GM19467 (cell line): ENCODE measurements around the gene TNFRSF11A.
A peak's percentile ranks its signal among the peaks of the same experiment; 100 is the strongest.

Source experiments
- ATAC-seq: cut with Tn5 transposase; IDR thresholded peaks from one replicate; pipeline ENCODE4 v1.9.1; 2021; ENCODE audit warnings: mild to moderate bottlenecking, moderate library complexity; ENCODE audit not compliant: unreplicated experiment

TNFRSF11A gene

DNA sequence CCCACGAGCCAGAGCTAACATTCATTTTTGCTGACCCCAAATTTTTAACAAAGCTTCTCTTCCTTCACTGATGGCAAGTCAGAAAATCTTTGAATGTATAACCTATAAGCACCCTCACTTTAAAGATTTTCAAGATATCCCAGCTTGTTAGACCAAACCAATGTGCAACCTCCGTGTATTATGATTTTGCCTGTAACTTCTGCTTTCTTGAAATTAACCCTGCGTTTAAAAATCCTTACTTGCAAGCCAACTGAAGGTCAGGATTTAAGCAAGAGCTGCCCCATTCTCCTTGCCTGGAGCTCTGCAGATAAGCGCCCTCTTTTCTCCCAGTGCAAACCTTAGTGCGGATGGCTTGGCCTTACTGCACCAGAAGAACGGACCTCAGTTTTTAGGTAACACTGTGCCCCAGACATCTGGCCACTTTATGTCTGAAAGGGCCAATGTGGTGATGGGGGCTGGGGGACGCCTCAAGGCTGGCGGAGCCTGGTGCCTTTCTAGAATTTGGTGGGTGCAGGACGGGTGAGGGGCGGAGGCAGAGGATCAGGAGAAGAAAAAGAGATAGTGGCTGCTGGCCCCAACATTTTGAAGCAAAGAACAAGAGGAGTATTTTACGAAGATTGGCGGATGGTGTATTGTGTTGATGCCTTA is 805 bp upstream of the TNFRSF11A start:
- no peak for ATAC-seq

DNA sequence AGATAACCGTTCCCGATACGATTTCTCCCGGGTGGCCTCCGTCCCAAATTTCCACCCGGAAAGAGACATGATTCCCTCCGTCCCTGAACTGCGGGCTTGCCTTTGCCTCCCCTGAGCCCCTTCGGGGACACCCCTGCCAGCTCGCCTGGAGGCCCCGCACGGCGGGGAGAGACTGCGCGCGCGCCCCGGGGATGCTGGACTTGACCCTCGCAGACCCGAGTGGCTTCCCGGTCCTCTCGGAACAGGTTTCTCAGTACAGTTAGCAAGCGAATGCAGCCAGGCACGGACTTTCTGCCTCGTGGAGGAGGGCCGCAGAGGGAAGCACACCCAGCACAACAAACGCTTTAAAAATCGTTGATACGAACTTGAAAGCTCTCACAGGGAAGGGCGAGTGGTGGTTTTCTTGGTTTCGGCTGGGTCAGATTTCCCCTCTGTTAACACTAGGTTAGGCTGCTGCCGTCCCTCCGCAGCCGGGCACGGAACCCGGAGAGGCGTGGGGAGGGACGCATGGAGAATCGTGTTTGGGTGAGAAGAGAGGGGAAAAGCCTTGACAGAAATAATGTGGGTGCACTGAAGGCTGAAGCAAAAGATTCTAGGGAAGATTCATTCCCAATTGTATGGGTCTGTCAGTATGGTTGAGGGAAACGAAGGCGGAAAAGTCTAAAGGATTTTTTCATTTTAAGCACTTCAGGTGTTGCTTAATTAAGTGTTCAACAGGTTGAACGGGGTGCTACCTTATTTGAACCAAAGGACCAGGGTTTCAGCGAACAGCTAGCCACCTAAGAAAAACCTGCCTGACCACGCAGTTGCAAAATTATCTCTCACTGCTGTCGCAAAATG is 916 bp downstream of the TNFRSF11A start:
- ATAC-seq: no peak

DNA sequence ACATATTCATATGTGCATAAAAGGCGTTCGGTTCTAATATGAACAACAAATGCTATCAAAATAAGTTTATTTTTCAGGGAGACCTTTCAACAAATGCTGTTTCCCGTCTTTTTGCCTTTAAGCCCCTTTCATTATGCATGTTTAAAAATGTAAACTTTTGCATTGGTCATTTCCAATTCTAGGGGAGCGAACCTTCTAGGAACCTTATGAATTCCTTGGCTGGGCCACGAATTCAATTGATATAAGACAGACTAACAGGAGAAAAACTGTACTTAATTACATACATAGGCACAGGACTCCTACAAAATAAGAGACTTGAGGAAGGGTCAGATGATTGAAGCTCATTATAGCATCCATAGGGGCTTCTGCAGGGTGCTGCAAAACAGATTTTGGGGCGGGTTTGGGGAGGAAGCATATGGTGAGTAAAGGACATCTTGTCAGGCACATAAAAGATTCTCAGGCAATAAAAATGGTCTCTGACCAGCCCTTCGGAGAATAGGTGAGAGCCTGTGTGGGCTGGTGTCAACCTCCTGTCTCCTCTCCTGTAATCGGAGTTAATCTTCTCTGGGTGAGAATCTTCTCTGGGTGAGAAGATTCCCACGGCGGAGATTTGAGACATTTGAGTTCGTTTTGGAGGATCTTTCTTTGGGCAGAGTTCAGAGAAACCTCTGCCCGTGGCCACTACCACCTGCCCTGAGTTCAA is 1.7 kb downstream of the TNFRSF11A start:
- no peak for ATAC-seq

DNA sequence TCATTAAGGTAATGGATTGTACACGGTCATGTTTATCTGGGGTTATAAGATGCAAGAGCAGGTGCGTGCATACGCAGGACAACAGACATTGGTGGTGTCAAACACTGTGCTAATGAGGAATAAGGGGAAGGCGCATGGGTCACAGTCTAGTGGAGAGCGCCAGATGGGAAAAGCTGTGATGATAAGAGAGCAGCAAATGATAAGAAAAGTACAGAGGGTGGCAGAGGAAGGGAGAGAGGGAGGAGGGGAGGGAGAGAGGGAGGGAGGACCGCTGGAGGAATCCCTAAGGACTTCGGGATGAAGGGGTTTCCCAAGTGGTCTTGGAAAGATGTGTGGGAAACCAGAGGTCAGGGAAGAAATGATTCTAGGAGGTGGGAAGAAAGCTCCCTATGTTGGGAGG is 2.9 kb downstream of the TNFRSF11A start:
- no peak for ATAC-seq

DNA sequence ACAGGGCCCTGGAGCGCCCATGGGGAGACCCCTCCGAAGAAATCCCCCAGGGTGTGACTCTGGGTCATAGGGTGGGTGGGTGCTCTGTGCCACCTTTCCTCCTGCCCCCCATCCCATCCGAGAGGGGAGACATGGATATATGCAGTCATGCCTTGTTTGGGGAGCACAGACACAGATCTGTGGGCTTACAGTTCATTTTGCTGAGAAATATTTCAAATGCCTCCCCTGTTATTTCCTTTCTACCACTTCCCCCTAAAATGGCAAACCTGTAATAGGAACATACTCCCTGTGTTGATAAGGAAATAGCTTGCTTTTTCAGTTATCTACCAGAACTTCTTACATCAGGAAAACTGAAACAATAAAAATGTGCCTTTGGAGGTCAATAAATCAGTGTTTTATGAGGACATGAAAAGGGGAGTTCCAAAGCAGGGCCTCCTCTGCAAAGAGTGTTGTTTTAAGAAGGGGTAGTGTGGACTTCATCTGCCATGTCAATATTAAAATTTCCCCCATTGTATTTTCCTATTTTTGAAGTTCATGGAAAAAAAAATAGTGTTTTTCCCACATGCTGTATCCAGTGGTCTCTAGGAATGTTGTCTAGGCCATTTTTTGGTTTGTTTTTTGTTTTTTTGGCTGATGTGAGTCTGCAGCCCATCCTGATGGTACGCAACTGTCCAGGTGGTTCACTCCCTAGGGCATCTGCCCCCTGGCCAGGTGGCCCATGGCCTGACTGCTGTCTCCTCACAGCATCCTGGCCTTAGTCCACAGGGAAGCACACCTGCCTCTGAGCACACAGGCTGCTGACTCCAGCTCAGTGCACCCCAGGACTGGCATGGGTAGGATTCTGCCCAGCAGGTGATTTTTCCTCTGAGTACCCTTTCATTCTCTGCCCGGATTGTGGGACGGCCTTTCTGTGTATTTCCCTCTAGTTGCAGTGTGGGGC is 3.7 kb downstream of the TNFRSF11A start:
- ATAC-seq: no peak

DNA sequence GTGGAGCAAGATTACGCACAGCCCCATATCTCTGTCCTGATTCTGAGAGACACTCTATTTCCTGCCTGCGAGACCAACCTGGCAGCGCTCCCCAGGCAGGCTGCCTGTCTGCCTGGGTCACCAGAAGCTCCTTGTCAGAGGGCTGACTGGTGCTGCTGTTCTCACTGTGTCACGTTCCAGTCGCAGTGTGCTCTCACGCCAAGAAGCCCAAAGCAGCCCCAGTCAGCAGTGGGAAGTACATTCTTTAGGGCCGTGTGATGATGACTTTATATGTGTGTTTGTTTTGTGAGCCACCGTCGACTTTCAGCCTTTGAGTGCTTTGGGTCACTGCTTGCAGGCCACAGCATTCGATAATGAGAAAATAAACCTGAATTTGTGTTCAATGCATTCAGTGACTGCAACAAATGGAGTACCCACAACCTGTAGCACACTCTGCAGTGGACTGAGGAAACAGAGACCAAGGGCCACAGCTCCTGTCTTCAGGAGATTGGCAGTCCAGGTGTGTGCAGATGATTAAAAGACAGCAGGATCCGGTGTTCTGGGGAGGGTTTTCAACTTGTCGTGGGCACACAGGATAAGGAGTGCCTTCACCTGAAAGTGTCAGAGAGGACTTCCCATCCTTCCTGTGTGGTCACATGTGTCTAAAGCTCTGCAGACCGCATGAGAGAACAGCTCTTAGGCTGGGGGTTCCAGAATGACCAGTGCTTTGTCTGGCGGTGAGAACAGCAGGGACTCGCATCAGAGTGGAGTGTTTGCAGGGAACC is 4.8 kb downstream of the TNFRSF11A start:
- ATAC-seq: peak; percentile 39

DNA sequence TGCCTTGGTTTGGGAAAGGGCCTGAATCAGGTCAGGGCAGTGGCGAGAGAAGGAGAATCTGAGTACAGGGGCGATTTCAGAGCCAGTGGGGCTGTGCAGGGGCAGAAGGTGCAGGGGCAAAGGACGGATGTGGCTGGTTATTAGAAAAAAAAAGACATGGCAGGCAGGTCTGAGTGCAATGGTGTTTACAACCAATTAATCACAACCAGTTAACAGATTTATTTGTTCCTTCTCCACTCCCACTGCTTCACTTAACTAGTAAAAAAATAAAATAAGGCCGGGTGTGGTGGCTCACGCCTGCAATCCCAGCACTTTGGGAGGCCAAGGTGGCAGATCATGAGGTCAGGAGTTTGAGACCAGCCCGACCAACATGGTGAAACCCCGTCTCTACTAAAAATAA is 5.5 kb downstream of the TNFRSF11A start:
- no peak for ATAC-seq

DNA sequence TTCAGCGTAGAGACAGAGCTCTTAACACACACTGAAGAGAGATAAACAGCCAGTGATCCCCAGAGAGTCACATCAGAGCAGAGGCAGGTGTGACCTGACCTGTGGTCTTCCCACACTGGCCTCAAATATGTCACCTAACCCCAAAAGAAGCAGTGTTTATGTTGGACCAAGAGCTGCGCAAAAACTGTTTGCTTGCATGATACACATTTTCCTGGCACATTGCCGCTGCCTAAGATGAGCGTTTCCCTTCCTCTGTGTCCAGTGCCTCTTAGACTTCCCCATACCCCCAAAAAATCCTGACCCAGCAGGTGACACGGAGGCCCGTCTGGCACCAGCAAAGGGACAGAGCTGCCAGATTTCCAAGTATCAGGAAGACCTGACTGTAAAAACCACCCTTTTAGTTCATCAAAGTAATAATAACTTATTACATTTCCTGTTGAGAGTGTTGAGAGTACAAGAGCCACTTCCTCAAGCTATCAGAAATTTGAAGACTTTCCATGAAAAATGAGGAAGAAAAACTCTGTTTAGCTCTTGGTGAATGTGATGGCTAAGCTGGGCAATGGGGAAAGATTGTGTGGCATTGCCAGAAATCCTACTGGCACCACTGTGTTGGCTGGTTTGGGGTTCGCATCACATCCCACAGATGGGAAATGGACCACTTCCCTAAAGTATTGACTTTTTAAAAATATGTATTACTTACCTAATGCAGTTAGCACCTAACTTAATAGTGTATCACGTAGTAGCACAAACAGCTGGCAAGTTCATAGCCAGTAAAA is 6.7 kb downstream of the TNFRSF11A start:
- no peak for ATAC-seq

DNA sequence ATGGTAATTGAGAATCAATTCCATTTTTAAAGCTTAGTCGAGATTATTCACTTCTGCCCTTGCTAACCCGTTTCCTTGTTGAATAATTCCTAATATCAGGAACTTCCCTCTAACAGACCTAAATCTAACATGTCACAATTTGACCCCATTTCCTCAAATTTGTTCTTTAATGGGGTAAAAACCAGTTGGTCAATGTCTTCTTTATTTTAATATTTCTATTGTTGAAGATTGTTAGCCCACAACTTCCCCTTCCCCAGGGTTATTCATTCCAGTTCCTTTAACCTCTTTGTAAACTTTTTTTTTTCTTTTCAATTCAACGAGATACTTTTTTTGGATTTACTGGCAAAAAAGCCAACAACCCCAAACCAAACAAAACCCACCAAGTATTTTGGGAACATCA is 7.3 kb downstream of the TNFRSF11A start:
- no peak for ATAC-seq

DNA sequence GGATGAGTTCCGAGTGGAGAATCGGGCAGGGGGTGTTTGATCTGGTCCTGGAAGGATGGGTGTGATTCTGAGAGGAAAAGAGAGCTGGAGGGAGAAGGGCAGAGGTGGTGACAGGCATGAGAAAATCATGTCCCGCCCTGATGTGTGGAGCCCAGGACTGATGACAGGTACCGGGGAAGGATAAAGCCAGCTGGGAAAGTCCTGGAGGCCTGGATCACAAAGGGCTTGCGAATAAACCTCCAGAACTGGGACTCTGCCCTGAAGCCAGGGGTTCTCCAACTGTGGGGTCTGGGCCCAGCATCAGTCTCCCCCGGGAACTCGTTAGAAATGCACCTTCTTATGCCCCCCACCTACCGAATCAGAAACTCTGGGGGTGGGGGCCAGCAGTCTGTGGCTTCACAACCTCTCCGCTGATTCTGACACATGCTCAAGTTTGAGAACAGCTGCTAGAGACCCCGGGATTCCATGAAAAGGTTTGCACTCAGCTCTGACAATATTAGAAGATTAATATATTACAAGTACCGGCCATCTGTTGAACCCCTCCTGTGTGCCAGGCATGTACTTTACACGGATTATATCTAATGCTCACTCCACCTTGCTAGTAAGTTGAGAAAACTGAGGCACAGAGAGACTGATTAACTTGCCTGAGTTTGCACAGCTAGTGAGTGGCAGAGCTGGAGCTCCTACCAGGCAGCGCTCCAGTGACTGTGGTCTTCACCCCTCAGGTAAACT is 8.0 kb downstream of the TNFRSF11A start:
- no peak for ATAC-seq

DNA sequence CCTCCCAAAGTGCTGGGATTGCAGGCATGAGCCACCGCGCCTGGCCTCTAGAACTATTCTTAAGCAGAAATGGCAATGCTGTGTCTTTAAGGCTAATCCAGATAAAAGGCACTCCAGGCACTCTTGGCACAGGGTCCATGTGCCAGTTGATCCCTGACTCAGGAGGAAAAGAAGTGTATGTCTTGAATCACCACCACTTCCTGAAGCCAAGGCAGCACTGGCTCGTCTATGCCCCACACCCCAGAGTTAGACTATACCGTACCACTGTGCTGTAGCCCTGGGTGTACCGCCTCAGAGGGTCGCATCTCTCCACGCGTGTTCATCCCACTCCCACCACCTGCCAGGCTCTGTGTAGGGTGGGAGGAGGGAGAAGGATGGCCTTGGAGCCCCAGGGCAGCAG is 9.0 kb downstream of the TNFRSF11A start:
- ATAC-seq: no peak

DNA sequence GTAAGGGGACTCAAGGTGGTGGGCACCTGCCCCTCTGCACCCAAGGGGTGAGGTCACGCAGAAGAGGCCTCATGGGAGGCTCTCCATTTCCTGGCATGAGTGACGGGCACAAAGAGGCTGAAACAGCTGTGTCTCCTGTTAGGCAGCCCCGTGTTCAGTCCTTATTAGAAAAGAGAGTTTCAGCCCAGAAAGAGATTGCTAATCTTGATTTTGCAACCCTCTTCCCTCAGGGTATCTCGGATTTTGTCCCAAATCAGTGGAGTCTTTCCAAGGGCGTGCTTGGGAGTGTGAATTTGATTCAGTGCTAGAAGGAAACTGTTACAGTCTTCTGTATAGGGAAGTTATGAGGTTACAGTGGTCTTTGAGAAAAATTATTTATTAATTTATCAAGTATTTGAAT is 10.4 kb downstream of the TNFRSF11A start:
- ATAC-seq: no peak

DNA sequence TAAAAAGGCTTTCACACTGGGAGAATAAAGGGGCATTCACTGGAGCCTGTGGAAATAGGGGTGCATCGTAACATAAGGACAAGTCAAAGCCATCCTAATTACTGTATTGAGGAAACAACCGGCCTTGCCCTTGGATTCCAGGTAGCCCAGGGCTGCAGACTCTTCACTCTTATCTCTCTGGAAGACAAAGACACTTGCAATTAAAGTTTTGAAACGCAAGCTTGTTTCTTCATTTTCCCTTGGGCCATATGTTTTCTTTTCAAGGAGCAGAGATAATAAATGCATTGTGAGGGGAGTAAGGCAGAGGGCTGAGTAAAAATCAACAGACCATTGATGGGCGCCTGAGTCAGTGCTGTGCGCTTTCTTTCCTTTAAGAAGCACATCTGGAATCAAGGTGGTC is 11.5 kb downstream of the TNFRSF11A start:
- no peak for ATAC-seq

DNA sequence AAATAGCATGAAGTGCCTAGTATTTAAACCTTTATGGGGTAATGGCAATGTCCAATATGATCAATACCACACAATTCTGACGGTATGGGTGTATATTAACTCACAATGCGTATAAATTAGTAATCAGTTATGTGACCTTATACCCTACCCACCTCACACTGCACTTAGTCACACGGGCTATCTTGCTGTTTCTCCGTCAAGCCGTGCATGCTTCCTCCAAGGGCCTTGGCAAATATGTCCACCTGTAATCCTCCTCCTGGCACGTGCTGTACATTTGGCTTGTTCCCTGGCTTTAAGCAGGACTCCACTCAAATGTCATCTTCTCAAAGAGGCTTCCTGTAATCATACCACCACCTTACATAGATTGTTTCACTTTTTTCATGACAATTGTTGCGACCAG is 12.2 kb downstream of the TNFRSF11A start:
- ATAC-seq: no peak

DNA sequence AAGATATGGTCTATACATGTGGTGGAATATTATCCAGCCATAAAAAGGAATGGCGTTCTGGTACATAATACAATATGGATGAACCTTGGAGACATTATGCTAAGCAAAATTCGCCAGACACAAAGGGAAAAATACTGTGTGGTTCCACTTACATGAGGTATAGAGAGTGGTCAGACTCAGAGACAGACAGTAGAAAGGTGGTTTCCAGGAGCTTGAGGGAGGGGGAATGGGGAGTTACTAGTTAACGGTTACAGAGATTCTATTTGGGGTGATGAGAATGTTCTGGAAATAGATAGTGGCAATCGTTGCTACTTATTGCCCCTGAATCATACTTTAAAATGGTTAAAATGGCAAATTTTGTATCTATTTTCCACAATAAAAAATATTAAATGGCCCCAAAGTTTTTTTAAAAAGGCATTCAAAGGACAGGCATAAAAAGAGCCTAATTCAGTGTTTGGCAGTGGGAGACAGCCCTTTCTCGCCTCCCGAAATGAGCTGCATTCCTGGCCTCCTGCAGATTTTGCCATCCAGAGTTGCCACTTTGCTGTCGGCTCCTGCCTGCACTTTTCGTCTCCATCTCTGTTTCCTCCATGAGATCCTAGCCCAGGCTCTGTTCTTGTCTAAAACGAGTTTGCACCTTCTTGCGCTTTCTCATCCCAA is 13.5 kb downstream of the TNFRSF11A start:
- ATAC-seq: no peak

DNA sequence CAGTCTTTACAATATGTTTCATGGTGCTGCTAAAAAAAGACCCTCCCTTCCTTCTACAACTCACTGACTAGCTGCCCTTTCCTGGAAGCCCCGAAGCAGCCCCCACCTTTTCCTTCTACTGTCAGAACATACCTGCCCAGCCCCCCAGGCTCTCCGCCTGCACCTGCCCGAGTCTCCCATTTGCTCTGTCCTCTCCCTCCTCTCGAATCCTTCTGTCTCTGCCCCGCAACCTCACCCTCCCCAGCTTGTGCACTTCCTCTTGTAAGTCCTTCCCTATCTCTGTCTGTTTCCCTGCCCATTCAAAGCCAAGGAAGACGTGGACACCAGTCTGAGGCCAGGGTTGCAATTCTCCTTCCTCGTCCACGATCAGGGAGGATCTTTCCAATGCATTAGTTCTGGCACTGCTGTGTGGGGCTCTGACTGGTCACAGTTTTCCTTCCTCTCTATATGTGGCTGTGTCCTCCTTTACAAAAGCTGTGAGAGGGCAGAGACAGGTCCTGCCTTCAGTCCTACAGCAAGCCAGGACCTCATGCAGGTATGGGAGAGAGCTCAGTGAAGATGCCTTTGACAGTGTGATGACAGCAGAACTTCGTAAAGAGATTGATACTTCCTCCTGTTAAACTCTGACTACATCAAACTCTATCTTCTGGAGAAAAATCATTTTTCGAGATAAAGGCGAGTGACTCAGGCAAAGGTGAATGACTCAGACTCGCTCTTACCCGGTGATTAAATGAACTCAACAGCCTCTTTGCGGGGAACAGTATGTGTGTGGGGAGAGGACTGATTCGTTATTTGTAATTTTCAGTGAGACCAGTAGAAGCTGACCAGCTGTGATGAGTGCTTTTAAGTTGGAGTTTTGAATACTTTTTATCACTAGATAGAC is 14.2 kb downstream of the TNFRSF11A start:
- ATAC-seq: no peak

DNA sequence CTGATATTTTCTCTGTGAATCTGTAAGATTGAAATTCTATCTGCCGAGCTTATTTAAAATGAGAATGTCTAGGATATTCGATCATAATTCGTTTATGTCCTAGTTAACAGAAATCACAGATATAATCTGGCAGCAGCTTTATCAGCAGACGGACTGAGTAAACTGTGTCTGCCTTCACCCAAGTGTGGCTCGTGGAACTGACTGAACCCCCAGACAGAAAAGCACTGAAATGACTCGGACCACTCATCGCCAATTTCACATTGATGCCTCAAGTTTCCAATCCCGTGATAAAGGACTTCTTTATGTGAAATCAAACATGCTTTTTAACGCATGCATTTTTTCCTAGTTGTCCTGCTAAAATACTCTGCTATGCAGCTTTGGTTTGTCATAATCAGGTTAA is 15.9 kb downstream of the TNFRSF11A start:
- no peak for ATAC-seq
